Measurements from ENCODE around the gene CCDC183. TPM values are rescaled to one million over a fixed set of nuclear protein-coding genes. Genes with fewer than 3 reads are reported as not detected.
"Not testable (repeated sequence)": the region's sequence is repeated elsewhere in the genome, so short reads cannot be mapped to it uniquely, and the experiment has no call there.

CCDC183 gene
- polyA plus RNA-seq, 1 donor from 2014 or later: 5.5 TPM

- H3K79me2 ChIP-seq (replicated peaks; ENCODE audit: insufficient read depth, low read length); H2AFZ ChIP-seq (ENCODE audit: low read depth, low read length); H3K4me2 ChIP-seq (ENCODE audit: low read length); H3F3A ChIP-seq (ENCODE audit: insufficient read depth, low read length, poor library complexity, severe bottlenecking); H3K36me3 ChIP-seq (ENCODE audit: insufficient read depth, low read length); H3K27me3 ChIP-seq (ENCODE audit: insufficient read depth, low read depth, low read length); H4K20me1 ChIP-seq (ENCODE audit: insufficient read depth); H3K9me2 ChIP-seq (ENCODE audit: insufficient read depth, low read length); H3K9me3 ChIP-seq (ENCODE audit: low read length): not testable (repeated sequence)
- Histone ChIP-seq H3K27ac (ENCODE audit: low read length) (peak within 1 kb of the TSS; percentile 79), H3K4me3 (ENCODE audit: low read length) (peak within 1 kb of the TSS; percentile 76), H3K9ac (ENCODE audit: low read length) (peak within 1 kb of the TSS; percentile 83)
- TF ChIP-seq REST (IDR thresholded peaks at IDR 0.05; ENCODE audit: borderline replicate concordance) (peak; percentile 58), POLR2AphosphoS5 (IDR thresholded peaks at IDR 0.05) (peak; percentile 81), MXI1 (conservative IDR thresholded peaks at IDR 0.05; ENCODE audit: poor library complexity, severe bottlenecking) (peak; percentile 33), CTCF (IDR thresholded peaks at IDR 0.05; ENCODE audit: poor library complexity, severe bottlenecking) (peak; percentile 95), EP300 (conservative IDR thresholded peaks at IDR 0.05; ENCODE audit: poor library complexity, severe bottlenecking) (peak; percentile 11), SMC3 (conservative IDR thresholded peaks at IDR 0.05; ENCODE audit: poor library complexity) (peak; percentile 49), TAF1 (IDR thresholded peaks at IDR 0.05; ENCODE audit: low read depth) (peak; percentile 62)
Measured at GRCh38 chr9:136842380-136842948, 46.3 kb downstream of the CCDC183 start, which contains the start of gene AJM1. Gene AJM1, plus strand, starts transcription at chr9:136842478. Its CDS starts 1,937 bp downstream, at chr9:136844415.

GRCh38 chr9:136843159-136843800, 47.1 kb downstream of the CCDC183 start:
- H3K4me2 ChIP-seq (ENCODE audit: low read length); H3K36me3 ChIP-seq (ENCODE audit: insufficient read depth, low read length); H3K79me2 ChIP-seq (replicated peaks; ENCODE audit: insufficient read depth, low read length); H3K9me2 ChIP-seq (ENCODE audit: insufficient read depth, low read length); H3K9me3 ChIP-seq (ENCODE audit: low read length); H2AFZ ChIP-seq (ENCODE audit: low read depth, low read length); H3K27ac ChIP-seq (ENCODE audit: low read length); H3F3A ChIP-seq (ENCODE audit: insufficient read depth, low read length, poor library complexity, severe bottlenecking); H3K27me3 ChIP-seq (ENCODE audit: insufficient read depth, low read depth, low read length); H4K20me1 ChIP-seq (ENCODE audit: insufficient read depth): not testable (repeated sequence)
- peak overlapping the region; percentile 76 for H3K4me3 ChIP-seq (ENCODE audit: low read length)
- H3K9ac ChIP-seq (ENCODE audit: low read length): peak overlapping the region; percentile 52

Measured in neural cell (in vitro differentiated cells).